ENCODE results near the gene ANKEF1.

The ANKEF1 gene

GRCh38 chr20:10034717-10035571 is at the start of gene ANKEF1:
Gene ANKEF1 (plus strand): TSS chr20:10034987. CDS start chr20:10038302, 3,315 bp downstream.
- TF ChIP-seq CTCF (IDR thresholded peaks at IDR 0.05; ENCODE audit: insufficient read depth, low read length, poor library complexity, severe bottlenecking): no peak
- H3K4me3 ChIP-seq (replicated peaks; ENCODE audit: low read depth, low read length): peak within 1 kb of the TSS; percentile 65
- peak; percentile 85 for DNase-seq (ENCODE audit: extremely low read depth, insufficient read length)
- H3K27me3 ChIP-seq (replicated peaks; ENCODE audit: control insufficient read depth, insufficient read depth, low read length): no peaks in the 10 kb centered on the region
- no peaks in the 10 kb centered on the region for H3K36me3 ChIP-seq (ENCODE audit: control insufficient read depth, insufficient read depth, low read length)

DNA sequence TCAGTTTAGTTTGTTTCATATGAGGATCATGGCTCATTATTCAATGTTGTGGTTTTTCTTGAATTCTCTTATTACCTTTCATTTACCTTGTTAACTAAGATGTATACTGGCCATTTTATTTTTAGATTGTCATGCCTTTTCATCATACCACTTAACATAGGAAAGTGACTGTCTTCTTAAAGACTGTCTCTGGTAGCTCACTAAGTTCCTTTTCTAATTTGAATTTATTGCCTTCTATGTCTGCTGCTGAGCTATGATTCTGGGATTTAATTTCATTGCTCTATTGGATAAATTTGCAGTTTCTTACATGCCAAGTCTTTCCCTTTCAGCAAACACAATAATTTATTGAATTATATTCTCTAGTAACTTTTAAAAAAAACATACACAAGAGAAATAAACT is 49.5 kb upstream of the ANKEF1 start:
- no peak for TF ChIP-seq CTCF (IDR thresholded peaks at IDR 0.05; ENCODE audit: insufficient read depth, low read length, poor library complexity, severe bottlenecking)
- Histone ChIP-seq H3K36me3 (ENCODE audit: control insufficient read depth, insufficient read depth, low read length) (no peaks in the 10 kb centered on the region), H3K27me3 (replicated peaks; ENCODE audit: control insufficient read depth, insufficient read depth, low read length) (no peaks in the 10 kb centered on the region), H3K4me3 (replicated peaks; ENCODE audit: low read depth, low read length) (no peak overlapping the region)
- DNase-seq (ENCODE audit: extremely low read depth, insufficient read length): no peak

DNA sequence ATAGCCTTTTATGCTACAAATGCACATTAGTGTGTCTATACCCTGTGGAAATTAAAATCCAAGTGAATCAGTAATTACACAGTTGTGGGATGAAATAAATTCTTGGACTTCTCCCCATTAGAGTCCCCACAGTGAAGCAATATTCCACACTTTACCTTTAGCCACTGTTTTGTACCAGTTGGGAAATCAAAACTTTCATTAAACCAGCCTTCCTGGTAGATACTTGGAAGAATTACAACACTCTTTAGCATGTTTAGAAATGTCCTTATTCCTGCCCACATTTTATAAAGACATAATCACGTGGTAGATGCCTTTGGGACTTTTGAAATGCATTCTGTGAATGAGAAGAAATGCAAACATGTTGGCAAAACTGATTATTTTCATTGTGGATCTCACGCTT is 49.0 kb upstream of the ANKEF1 start:
- Histone ChIP-seq H3K4me3 (replicated peaks; ENCODE audit: low read depth, low read length) (no peak overlapping the region), H3K27me3 (replicated peaks; ENCODE audit: control insufficient read depth, insufficient read depth, low read length) (no peaks in the 10 kb centered on the region), H3K36me3 (ENCODE audit: control insufficient read depth, insufficient read depth, low read length) (no peaks in the 10 kb centered on the region)
- no peak for DNase-seq (ENCODE audit: extremely low read depth, insufficient read length)
- no peak for TF ChIP-seq CTCF (IDR thresholded peaks at IDR 0.05; ENCODE audit: insufficient read depth, low read length, poor library complexity, severe bottlenecking)

DNA sequence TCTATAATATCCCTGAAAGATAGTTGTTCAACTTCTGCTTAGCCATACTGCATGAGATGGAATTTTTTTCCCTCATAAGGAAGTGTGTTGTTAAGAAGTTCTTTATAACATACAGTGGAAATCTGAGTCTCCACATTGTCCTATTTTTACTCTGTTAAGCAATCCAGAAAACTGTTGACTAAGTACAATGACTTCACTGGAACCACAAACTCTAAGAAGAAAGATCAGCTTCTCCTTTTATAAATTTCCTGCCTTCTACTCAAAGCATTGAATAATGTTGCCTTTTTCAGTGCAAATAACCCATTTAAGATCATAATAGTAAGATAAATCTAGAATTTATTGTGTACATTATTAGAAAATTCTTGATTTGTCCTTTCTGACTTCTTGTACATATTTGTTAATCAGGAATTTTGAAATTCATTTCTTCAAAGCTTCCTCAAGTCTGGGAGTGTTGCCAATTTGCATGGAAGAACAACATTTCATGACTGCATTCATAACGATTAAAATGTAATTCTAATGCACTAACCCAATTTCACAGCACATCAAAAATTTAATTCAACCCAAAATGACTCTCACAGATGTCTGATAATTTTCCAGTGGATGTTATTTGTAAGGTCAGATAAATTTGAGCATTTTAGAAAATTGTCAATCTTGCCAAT is 45.6 kb upstream of the ANKEF1 start:
- TF ChIP-seq CTCF (IDR thresholded peaks at IDR 0.05; ENCODE audit: insufficient read depth, low read length, poor library complexity, severe bottlenecking): no peak
- H3K4me3 ChIP-seq (replicated peaks; ENCODE audit: low read depth, low read length): no peak overlapping the region
- no peaks in the 10 kb centered on the region for H3K36me3 ChIP-seq (ENCODE audit: control insufficient read depth, insufficient read depth, low read length)
- DNase-seq (ENCODE audit: extremely low read depth, insufficient read length): no peak
- H3K27me3 ChIP-seq (replicated peaks; ENCODE audit: control insufficient read depth, insufficient read depth, low read length): no peaks in the 10 kb centered on the region

- Histone ChIP-seq H3K4me3 (replicated peaks; ENCODE audit: low read depth, low read length) (no peak overlapping the region), H3K36me3 (ENCODE audit: control insufficient read depth, insufficient read depth, low read length) (no peaks in the 10 kb centered on the region), H3K27me3 (replicated peaks; ENCODE audit: control insufficient read depth, insufficient read depth, low read length) (no peaks in the 10 kb centered on the region)
- no peak for TF ChIP-seq CTCF (IDR thresholded peaks at IDR 0.05; ENCODE audit: insufficient read depth, low read length, poor library complexity, severe bottlenecking)
- no peak for DNase-seq (ENCODE audit: extremely low read depth, insufficient read length)
These were observed 41.6 kb upstream of the ANKEF1 start for GRCh38 chr20:9993137-9993536.

All from GM06990 (cell line).